ENCODE results near the gene PTAR1. TPM values are rescaled to one million over a fixed set of nuclear protein-coding genes. Genes with fewer than 3 reads are reported as not detected.

PTAR1 gene
- total RNA-seq, 1 donor: 66.6 TPM

DNA sequence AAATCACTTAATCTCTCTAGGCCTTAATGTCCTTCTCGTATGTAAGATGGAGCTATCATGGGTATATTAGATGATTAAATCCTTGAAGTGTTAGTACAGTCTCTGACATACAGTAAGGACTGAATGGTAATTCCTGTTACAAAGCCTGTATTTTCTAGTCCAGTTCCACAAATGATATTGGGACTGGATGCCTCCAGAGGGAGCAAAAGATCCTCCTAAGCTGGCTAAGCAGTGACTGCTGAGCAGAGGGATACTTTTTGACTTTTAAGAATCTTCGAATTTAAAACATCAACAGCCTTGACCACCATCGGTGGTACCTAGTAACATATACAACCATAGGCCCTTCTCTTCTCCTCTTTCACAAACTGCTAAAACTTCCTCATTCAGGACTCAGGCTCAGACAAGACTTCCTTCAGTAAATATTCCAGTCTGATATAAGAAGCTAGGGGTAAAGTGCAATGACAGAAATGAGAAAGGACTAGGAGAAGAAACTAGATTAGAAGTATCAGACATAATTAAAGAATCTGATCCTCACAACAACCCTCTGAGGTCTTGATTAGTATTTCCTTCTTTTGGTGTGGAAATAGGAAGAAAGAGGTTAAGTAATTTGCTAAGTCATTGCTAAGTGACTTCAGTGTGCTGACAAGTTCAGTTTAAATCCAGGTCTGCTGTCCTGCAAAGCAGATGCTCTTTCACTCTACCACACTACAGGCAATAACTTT, 13.9 kb downstream of the PTAR1 start:
- Histone ChIP-seq H3K4me1 (ENCODE audit: insufficient read depth, low read length) (peaks cover 5% of the 10 kb centered on the region), H2AFZ (ENCODE audit: low read length) (no peak overlapping the region), H3K4me3 (ENCODE audit: insufficient read depth, low read length) (no peak overlapping the region), H3K27me3 (ENCODE audit: insufficient read depth, low read length) (no peaks in the 10 kb centered on the region), H4K20me1 (ENCODE audit: insufficient read depth, low read length) (peaks cover 10% of the 10 kb centered on the region), H3K27ac (ENCODE audit: low read depth, low read length) (peak overlapping the region; percentile 37), H3K79me2 (ENCODE audit: insufficient read depth, low read length) (peaks cover 80% of the 10 kb centered on the region), H3K36me3 (ENCODE audit: insufficient read depth, low read length) (no peaks in the 10 kb centered on the region), H3K9me3 (ENCODE audit: low read depth, low read length) (no peaks in the 10 kb centered on the region), H3K4me2 (ENCODE audit: insufficient read depth, low read length) (no peak overlapping the region)
- DNase-seq (ENCODE audit: insufficient read length, low spot score, missing footprints): no peak
- TF ChIP-seq, protein P1, sequence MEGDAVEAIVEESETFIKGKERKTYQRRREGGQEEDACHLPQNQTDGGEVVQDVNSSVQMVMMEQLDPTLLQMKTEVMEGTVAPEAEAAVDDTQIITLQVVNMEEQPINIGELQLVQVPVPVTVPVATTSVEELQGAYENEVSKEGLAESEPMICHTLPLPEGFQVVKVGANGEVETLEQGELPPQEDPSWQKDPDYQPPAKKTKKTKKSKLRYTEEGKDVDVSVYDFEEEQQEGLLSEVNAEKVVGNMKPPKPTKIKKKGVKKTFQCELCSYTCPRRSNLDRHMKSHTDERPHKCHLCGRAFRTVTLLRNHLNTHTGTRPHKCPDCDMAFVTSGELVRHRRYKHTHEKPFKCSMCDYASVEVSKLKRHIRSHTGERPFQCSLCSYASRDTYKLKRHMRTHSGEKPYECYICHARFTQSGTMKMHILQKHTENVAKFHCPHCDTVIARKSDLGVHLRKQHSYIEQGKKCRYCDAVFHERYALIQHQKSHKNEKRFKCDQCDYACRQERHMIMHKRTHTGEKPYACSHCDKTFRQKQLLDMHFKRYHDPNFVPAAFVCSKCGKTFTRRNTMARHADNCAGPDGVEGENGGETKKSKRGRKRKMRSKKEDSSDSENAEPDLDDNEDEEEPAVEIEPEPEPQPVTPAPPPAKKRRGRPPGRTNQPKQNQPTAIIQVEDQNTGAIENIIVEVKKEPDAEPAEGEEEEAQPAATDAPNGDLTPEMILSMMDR (IDR thresholded peaks at IDR 0.05; ENCODE audit: extremely low read depth, low read depth, low read length): peak; percentile 52

DNA sequence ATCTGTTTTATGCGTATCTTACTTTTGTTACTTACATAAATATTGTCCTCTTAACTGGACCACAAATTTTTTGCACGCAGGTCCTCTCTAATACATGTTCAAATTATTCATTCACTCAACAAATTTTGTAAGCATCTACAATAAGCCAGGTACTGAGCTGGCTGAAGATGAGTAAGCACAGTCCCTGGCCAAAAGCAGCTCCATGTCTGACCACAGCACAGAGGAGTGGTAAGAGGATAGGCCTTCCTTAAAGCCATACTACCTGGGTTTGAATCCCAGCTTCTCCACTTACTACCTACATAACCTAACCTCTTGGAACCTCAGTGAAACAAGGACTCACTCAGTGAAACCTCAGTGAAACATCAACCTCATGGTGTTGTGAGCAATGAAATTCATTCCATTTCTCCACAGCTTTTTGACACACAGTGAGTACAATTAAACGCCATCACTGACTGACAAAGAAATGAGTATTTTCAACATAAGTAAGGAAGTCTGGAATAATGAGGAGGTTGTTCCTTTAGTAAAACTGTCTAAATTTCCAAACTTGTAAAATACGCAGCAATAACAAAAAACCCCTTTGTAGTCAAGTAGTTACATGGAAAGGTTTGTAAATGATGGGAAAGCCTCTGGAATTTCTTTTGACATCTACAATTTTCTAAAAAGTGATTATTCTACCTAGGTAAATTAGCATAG, 15.0 kb downstream of the PTAR1 start:
- Histone ChIP-seq H3K9me3 (ENCODE audit: low read depth, low read length) (no peaks in the 10 kb centered on the region), H4K20me1 (ENCODE audit: insufficient read depth, low read length) (peaks cover 10% of the 10 kb centered on the region), H3K36me3 (ENCODE audit: insufficient read depth, low read length) (no peaks in the 10 kb centered on the region), H3K79me2 (ENCODE audit: insufficient read depth, low read length) (peaks cover 77% of the 10 kb centered on the region), H3K27ac (ENCODE audit: low read depth, low read length) (no peak overlapping the region), H3K4me3 (ENCODE audit: insufficient read depth, low read length) (no peak overlapping the region), H3K4me2 (ENCODE audit: insufficient read depth, low read length) (no peak overlapping the region), H3K27me3 (ENCODE audit: insufficient read depth, low read length) (no peaks in the 10 kb centered on the region), H2AFZ (ENCODE audit: low read length) (no peak overlapping the region), H3K4me1 (ENCODE audit: insufficient read depth, low read length) (peaks cover 5% of the 10 kb centered on the region)
- TF ChIP-seq, protein P1 (IDR thresholded peaks at IDR 0.05; ENCODE audit: extremely low read depth, low read depth, low read length): no peak
- DNase-seq (ENCODE audit: insufficient read length, low spot score, missing footprints): no peak

DNA sequence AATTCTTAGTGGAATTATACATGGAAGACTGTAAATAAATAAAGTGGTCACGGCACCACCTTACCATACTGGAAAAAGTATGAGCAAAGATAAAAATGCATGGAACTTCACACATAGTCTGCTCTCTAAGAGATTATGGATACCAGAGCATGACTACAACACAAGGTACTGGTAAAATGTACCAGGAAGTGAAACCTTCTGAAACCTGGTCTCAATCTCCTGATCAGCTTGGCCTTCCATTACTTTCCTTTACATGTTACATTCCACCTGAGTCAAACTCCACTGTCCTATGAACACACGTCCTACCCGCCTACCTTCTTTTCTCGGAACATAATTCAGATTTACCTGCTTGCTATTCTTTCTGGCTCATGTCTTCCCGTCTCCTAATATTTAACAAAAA, 15.9 kb downstream of the PTAR1 start:
- Histone ChIP-seq H3K27me3 (ENCODE audit: insufficient read depth, low read length) (no peaks in the 10 kb centered on the region), H3K27ac (ENCODE audit: low read depth, low read length) (no peak overlapping the region), H3K4me3 (ENCODE audit: insufficient read depth, low read length) (no peak overlapping the region), H3K79me2 (ENCODE audit: insufficient read depth, low read length) (peaks cover 68% of the 10 kb centered on the region), H2AFZ (ENCODE audit: low read length) (no peak overlapping the region), H3K9me3 (ENCODE audit: low read depth, low read length) (no peaks in the 10 kb centered on the region), H3K4me1 (ENCODE audit: insufficient read depth, low read length) (peaks cover 5% of the 10 kb centered on the region), H3K4me2 (ENCODE audit: insufficient read depth, low read length) (no peak overlapping the region), H4K20me1 (ENCODE audit: insufficient read depth, low read length) (peaks cover 10% of the 10 kb centered on the region), H3K36me3 (ENCODE audit: insufficient read depth, low read length) (no peaks in the 10 kb centered on the region)
- DNase-seq (ENCODE audit: insufficient read length, low spot score, missing footprints): no peak
- TF ChIP-seq, protein P1 (IDR thresholded peaks at IDR 0.05; ENCODE audit: extremely low read depth, low read depth, low read length): no peak

DNA sequence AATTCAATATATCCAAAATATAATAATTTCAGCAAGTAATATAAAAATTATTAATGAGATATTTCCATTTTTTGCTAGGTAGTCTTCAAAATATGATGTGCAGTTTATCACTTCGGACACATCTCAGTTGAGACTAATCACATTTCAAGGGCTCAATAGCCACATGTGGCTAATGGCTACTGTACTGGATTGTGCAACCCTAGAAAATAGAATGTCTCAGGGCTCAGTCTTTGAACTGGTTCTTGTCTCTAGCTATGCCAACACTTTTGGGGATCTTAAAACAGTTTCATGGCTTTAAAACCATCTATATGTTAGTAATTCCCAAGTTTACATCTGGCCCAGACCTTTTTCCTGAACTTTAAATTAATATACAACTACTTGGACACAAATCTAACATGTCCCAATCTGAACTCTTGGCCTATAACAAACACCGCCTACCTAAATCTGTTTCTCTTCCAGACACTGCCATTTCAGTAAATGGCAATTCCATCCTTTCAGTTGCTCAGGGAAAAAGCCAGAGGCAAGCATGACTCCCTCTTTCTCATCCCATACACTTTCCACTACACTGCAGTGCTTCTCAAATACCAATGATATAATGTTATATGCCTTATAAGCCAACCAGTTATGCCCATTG, 18.8 kb downstream of the PTAR1 start:
- no peaks in the 10 kb centered on the region for H3K36me3 ChIP-seq (ENCODE audit: insufficient read depth, low read length)
- no peak for DNase-seq (ENCODE audit: insufficient read length, low spot score, missing footprints)
- H3K79me2 ChIP-seq (ENCODE audit: insufficient read depth, low read length): peaks cover 46% of the 10 kb centered on the region
- H3K4me1 ChIP-seq (ENCODE audit: insufficient read depth, low read length): peaks cover 5% of the 10 kb centered on the region
- peaks cover 10% of the 10 kb centered on the region for H4K20me1 ChIP-seq (ENCODE audit: insufficient read depth, low read length)
- H3K9me3 ChIP-seq (ENCODE audit: low read depth, low read length): no peaks in the 10 kb centered on the region
- no peaks in the 10 kb centered on the region for H3K27me3 ChIP-seq (ENCODE audit: insufficient read depth, low read length)
- no peak overlapping the region for H3K4me3 ChIP-seq (ENCODE audit: insufficient read depth, low read length)
- H2AFZ ChIP-seq (ENCODE audit: low read length): no peak overlapping the region
- no peak overlapping the region for H3K4me2 ChIP-seq (ENCODE audit: insufficient read depth, low read length)
- TF ChIP-seq, protein P1 (IDR thresholded peaks at IDR 0.05; ENCODE audit: extremely low read depth, low read depth, low read length): no peak
- H3K27ac ChIP-seq (ENCODE audit: low read depth, low read length): no peak overlapping the region
